CD4-positive, alpha-beta T cell treated with Interleukin-6 for 4 hours (primary cell): ENCODE measurements around the gene SMC1A.
"Not testable (repeated sequence)": the region's sequence is repeated elsewhere in the genome, so short reads cannot be mapped to it uniquely, and the experiment has no call there.

Source experiments
- DNase-seq: peaks from one replicate; pipeline ENCODE4 v3.0.0-alpha.2; 2020; ENCODE audit warnings: mixed read lengths

Gene SMC1A

GRCh38 chrX:53421772-53422085 is 725 bp downstream of the SMC1A start:
- no peak for DNase-seq

DNA sequence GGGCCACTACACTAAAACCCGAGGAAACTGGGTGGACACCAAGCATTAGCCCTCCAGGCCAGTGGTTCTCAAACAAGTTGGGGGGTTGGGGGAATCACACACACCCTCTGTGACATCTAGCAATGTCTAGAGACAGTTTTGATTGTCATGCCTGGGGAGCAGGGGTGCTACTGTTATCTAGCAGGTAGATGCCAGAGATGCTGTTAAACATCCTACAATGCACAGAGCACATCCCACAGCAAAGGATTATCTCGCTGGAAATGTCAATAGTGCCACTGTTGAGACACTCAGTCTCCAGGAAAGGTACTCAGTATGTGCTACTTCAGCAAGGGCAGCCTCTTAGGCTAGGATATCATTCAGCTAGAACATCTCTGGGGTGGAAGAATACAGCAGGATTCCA is 1.3 kb downstream of the SMC1A start:
- no peak for DNase-seq

DNA sequence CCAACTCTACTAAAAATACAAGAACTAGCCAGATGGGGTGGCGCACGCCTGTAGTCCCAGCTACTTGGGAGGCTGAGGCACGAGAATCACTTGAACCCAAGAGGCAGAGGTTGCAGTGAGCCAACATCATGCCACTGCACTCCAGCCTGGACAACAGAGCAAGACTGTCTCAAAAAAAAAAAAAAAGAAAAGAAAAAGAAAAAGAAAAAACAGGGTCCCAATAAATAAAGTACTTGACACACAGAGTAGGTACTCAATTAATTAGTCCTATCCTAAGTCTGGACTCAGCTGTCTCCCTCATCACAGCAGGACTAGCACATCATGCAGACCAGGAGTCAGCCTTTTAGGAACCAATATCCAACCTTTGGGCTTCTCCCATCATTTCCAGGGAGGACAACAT is 2.1 kb downstream of the SMC1A start:
- DNase-seq: not testable (repeated sequence)

DNA sequence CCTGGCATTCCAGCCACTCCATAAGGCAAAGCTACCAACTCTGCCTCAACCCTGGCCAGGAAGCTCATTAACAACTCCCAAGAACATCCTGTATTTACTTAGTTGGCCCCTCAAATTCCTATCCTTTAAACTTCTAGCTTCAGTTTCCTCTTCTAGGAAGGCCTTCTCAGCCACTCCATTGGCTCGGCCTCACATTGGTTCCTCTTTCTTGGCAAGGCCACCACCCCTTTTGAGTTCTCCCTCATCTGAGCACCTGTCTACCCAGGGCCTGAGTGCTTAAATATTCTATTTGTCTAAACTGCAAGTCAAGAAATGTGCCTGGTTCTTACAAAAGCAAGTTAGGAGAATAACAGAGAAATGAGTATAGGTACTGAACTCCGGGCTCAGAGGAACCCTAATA is 10.0 kb downstream of the SMC1A start:
- no peak for DNase-seq

- no peak for DNase-seq
These were observed 18.9 kb downstream of the SMC1A start for GRCh38 chrX:53403535-53403934.

GRCh38 chrX:53398216-53398615 is 24.2 kb downstream of the SMC1A start:
- no peak for DNase-seq

DNA sequence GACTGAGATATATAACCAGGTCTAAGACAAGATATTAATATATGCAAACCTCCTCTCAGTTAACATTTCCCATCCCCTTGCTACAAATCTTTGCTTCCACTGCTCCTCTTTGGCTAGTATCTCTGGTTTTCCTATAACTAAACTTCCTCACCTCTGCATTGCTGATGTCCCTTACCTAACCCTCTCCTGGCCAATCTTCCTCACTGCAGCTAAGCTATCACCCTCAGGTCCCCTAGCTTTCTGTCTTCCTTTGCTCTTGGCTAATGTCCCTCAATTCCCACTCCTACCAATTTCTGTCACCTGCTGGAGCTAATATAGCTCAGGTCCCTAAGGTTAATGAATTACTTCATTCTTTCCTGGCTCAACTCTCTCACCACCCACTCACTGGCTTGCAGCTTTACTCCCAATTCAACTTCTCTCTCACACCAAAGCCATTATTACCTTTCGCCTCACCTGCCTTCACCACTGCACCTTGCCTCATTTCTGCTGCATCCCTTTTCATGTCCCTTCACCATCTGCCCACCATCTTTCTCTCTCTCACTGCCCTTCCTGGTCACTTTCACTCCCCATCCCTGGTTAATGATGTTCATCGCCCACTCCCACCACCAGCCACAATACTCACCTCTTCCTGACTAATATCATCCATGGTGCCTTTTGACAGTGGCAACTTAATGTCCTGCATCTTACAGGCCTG is 26.7 kb downstream of the SMC1A start:
- no peak for DNase-seq

DNA sequence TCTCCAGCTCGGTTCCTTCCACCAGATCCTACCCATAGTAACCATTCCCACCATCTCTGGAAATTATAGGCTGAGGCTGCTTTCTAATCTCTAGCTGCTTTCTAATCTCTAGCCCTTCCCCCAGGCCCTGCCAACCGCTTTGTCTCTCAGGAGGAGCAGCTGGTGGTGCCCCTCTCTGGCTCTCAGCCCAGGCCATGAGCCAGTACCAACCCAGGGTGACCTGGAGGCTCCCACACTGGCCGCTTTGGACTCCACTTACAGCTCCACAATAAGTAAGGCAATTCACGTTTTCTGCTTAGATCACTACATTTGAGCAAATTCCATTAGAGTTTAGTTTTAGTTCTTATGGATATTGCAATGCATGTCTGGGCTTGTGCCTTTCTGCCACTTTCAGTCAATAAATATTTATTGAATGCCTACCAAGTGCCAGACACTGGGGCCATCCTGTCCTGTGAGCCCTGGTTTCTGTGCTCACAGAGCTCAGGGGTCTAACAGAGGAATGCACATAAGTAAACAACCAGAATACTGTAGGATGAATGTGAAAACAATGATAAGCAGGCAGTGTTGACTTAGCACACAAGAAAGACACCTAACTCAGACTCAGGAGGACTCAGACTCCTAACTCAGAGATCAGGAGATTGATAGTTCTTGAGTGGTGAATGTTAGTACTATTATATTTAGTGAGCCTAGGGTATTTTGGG is 38.9 kb downstream of the SMC1A start:
- no peak for DNase-seq

- no peak for DNase-seq
These were observed 42.7 kb downstream of the SMC1A start for GRCh38 chrX:53379747-53380146.

DNA sequence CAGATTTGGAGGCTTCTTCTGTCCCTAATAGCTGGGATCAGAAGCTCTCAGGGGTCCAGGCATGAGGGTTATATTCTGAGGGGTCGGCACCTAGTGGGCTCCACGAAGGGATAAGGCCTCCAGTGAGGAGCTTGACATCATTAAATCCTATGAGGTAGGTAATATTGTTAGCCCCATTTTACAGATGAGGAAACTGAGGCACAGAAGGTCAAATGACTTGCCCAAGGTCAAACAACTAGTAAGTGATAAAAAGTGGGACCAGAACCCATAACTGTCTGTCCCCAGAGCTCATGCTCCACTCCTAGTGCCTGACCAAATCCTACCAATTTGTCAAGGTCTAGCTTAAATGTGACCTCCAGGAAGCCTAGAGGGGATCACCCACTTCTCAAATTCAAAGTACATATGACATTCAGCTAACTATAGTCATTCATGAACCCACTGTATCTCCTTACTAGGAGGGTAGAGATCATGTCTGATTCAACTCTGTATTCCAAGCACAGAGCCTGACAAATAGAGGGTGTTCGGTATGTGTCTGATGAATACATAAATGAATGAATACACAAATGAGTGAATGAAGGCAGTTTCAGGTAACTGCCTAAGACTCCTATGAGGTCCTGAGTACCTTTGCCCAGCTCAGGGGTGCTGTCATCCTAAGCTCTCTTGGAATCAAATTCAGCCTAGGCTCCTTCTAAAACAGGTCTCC is 43.3 kb downstream of the SMC1A start:
- no peak for DNase-seq

GRCh38 chrX:53377464-53377863 is 45.0 kb downstream of the SMC1A start:
- no peak for DNase-seq

DNA sequence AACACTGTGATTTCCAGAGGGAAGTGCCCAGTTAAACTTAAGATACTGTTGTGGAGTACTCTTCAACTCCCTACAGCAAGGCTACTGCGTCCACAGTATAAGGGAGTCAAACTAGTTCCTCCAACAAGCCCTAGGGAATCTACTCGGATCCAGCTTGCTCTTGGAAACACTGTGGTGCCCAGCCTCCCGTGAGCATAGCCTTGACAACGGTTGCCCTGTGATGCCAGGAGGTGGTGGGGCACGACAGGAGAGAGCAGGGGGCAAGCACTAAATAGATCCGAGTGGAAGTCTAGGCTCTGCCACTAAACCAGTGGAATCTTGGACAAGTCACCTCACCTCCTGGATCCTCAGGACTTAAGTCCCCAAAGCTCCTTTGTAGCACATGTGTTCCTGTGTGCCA is 45.6 kb downstream of the SMC1A start:
- no peak for DNase-seq

DNA sequence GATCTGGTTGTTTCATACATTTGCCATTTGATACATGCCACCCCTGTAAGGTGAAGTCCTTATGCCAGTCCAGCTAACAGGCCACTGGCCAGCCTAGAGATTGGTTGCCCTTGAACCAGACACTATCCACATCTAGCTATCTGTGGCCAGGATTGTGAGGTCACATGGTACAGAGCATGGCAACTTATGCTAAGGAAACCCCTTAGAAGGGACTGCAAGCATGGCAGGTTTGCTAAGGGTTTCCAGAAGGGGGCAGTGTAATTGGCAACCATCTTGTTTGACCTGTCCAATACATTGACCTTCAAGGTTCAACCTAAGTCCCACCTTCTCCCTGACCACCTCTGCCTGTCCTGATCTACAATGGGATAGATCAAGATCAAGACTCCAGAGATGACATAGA is 47.5 kb downstream of the SMC1A start:
- no peak for DNase-seq

GRCh38 chrX:53374222-53374820 is 48.1 kb downstream of the SMC1A start:
- DNase-seq: no peak

DNA sequence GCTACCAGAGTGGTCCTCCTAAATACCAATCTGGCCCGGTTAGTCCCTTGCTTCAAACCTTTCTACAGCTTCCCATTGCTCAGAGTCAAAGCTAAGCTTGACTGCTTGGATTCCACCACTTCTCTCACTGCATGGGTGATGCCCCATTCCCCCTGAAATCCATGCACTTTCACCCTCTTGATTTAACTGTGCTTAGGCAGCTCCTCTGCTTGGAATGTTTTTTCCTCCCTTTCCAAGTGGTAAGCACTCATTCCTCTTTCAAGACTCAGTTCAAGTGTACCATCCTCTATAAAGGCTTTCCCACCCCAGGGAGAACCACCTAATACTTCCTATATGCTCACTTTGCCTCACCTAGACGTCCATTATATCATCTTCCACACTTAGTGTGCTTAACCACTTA is 49.1 kb downstream of the SMC1A start:
- no peak for DNase-seq

- DNase-seq: not testable (repeated sequence)
These were observed 56.0 kb downstream of the SMC1A start for GRCh38 chrX:53366454-53366853.

GRCh38 chrX:53362449-53362848 is 60.0 kb downstream of the SMC1A start:
- DNase-seq: no peak

- no peak for DNase-seq
These were observed 64.5 kb downstream of the SMC1A start for GRCh38 chrX:53357799-53358530.

- DNase-seq: peak; percentile 3
These were observed 66.3 kb downstream of the SMC1A start for GRCh38 chrX:53356186-53356585.

GRCh38 chrX:53354669-53355068 is 67.8 kb downstream of the SMC1A start:
- DNase-seq: no peak

GRCh38 chrX:53347948-53348347 is 74.5 kb downstream of the SMC1A start:
- no peak for DNase-seq

DNA sequence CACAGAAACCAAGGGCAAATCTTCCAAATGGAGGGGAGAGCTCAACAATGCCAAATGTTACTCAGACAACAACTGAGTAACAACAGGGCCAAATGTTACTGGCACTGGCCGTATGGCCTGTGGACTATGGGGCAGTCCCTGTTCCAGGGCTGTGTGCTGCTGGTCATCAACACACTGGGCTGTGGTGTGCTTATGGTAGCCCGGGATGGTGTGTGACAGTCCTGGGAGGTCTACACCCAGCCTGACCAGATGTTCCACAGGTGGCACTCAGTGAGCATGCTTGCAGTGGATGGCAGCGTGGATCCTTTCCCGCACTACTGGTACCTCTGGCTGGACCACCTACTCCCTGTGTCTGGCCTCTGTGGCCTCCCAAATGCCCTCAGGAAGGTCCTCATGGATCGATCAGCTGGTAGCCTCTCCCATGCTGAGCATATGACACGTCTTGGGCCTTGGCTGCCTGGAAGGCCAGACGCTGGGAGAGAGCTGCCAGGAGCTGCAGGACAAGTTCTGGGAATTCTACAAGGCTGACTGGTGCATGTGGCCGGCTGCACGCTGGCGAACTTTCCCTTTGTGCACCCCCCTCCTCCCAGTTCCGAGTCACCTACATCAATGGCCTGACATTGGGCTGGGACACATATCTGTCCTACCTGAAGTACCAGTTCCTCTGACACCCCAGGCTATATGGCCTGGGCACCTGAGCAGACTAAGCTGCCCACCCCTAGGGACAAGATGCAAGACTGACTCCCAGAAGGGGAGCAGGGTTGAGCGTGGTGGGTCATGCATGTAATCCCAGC is 81.4 kb downstream of the SMC1A start:
- DNase-seq: no peak
